KMS-11 (cell line): ENCODE data around the gene RBM26.

Experiments
- H2AFZ ChIP-seq: fragments of 200-600 bp; sonication (generic); 2 replicates; pipeline ENCODE4 v1.6.1; 2016; ENCODE audit warnings: antibody characterized with exemption, mixed run types, low read depth
- H3K27ac ChIP-seq: fragments of 200-600 bp; sonication (generic); 2 replicates; pipeline ENCODE4 v1.6.1; 2016; ENCODE audit warnings: mild to moderate bottlenecking, mixed run types
- H3K27me3 ChIP-seq: fragments of 200-600 bp; sonication (generic); 2 replicates; pipeline ENCODE4 v1.6.1; 2017; ENCODE audit warnings: mild to moderate bottlenecking, low read depth, mixed run types, moderate library complexity; ENCODE audit not compliant: insufficient read depth
- H3K36me3 ChIP-seq: fragments of 200-600 bp; sonication (generic); 2 replicates; pipeline ENCODE4 v1.6.1; 2017; ENCODE audit warnings: mild to moderate bottlenecking, mixed run types; ENCODE audit not compliant: insufficient read depth
- H3K4me1 ChIP-seq: fragments of 200-600 bp; sonication (generic); 2 replicates; pipeline ENCODE4 v1.6.1; 2016; ENCODE audit warnings: mild to moderate bottlenecking, low read depth, mixed run types; ENCODE audit not compliant: poor library complexity, severe bottlenecking
- H3K4me2 ChIP-seq: fragments of 200-600 bp; sonication (generic); 2 replicates; pipeline ENCODE4 v1.7.0; 2016; ENCODE audit warnings: mild to moderate bottlenecking, mixed run types
- H3K4me3 ChIP-seq: fragments of 200-600 bp; sonication (generic); IDR thresholded peaks from 2 replicates; pipeline ENCODE4 v1.6.1; 2017; ENCODE audit warnings: low read depth, low read length, mixed read lengths; ENCODE audit not compliant: insufficient read depth
- H3K79me2 ChIP-seq: fragments of 200-600 bp; sonication (generic); 2 replicates; pipeline ENCODE4 v1.6.1; 2016; ENCODE audit warnings: low read depth, mixed run types; ENCODE audit not compliant: insufficient read depth
- H3K9ac ChIP-seq: fragments of 200-600 bp; sonication (generic); 2 replicates; pipeline ENCODE4 v1.6.1; 2016; ENCODE audit warnings: mild to moderate bottlenecking, mixed run types
- H4K20me1 ChIP-seq: fragments of 200-600 bp; sonication (generic); 2 replicates; pipeline ENCODE4 v1.6.1; 2016; ENCODE audit warnings: mild to moderate bottlenecking, mixed run types; ENCODE audit not compliant: insufficient read depth
- TF ChIP-seq, protein P1 (sequence below): fragments of 200-600 bp; sonication (generic); conservative IDR thresholded peaks from 2 replicates; pipeline ENCODE4 v1.6.1; 2017; ENCODE audit warnings: low read depth, mild to moderate bottlenecking, antibody characterized with exemption, low read length, moderate library complexity, mixed read lengths

The RBM26 gene

GRCh38 chr13:79406597-79406908, 498 bp upstream of the RBM26 start:
- peak overlapping the region; percentile 88 for H3K27ac ChIP-seq
- peaks cover 27% of the 10 kb centered on the region for H3K4me1 ChIP-seq
- no peaks in the 10 kb centered on the region for H4K20me1 ChIP-seq
- H3K36me3 ChIP-seq: no peaks in the 10 kb centered on the region
- H3K79me2 ChIP-seq: peaks cover 51% of the 10 kb centered on the region
- H3K4me3 ChIP-seq: no peak overlapping the region
- peak overlapping the region; percentile 92 for H3K4me2 ChIP-seq
- H3K9ac ChIP-seq: peak overlapping the region; percentile 97
- peak overlapping the region; percentile 48 for H2AFZ ChIP-seq
- TF ChIP-seq, protein P1, sequence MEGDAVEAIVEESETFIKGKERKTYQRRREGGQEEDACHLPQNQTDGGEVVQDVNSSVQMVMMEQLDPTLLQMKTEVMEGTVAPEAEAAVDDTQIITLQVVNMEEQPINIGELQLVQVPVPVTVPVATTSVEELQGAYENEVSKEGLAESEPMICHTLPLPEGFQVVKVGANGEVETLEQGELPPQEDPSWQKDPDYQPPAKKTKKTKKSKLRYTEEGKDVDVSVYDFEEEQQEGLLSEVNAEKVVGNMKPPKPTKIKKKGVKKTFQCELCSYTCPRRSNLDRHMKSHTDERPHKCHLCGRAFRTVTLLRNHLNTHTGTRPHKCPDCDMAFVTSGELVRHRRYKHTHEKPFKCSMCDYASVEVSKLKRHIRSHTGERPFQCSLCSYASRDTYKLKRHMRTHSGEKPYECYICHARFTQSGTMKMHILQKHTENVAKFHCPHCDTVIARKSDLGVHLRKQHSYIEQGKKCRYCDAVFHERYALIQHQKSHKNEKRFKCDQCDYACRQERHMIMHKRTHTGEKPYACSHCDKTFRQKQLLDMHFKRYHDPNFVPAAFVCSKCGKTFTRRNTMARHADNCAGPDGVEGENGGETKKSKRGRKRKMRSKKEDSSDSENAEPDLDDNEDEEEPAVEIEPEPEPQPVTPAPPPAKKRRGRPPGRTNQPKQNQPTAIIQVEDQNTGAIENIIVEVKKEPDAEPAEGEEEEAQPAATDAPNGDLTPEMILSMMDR: no peak
- no peaks in the 10 kb centered on the region for H3K27me3 ChIP-seq

- Histone ChIP-seq H3K27me3 (no peaks in the 10 kb centered on the region), H3K9ac (peak overlapping the region; percentile 97), H3K4me3 (no peak overlapping the region), H3K4me1 (peaks cover 37% of the 10 kb centered on the region), H2AFZ (peak overlapping the region; percentile 48), H4K20me1 (no peaks in the 10 kb centered on the region), H3K79me2 (peaks cover 62% of the 10 kb centered on the region), H3K27ac (peak overlapping the region; percentile 88), H3K4me2 (peak overlapping the region; percentile 89), H3K36me3 (no peaks in the 10 kb centered on the region)
- TF ChIP-seq, protein P1: no peak
Measured at GRCh38 chr13:79405501-79405830, 589 bp downstream of the RBM26 start.

DNA sequence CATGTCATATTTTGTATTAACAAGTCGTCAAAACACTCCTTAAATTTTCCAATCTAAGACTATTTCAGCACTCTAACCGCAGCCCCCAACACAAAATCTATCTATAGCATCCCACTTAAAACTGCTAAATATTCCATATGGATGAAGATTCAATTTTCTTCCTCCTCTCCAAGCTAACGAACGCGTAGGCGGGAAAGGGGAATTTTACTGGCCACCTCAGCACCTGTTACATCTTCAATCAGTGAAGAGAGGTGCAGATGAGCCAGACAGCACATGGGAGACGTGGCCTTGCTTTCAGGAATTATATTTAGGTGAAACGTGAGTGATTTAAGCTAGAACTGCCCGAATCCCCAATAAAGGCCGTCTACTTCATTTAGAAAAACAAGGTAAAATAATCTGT, 1.1 kb downstream of the RBM26 start:
- Histone ChIP-seq H3K4me3 (no peak overlapping the region), H3K27me3 (no peaks in the 10 kb centered on the region), H3K79me2 (peaks cover 66% of the 10 kb centered on the region), H3K9ac (peak overlapping the region; percentile 97), H2AFZ (peak overlapping the region; percentile 48; the same call in 1 of the 2 replicates), H3K4me1 (peaks cover 40% of the 10 kb centered on the region), H3K36me3 (no peaks in the 10 kb centered on the region), H4K20me1 (no peaks in the 10 kb centered on the region), H3K27ac (peak overlapping the region; percentile 88), H3K4me2 (peak overlapping the region; percentile 89)
- TF ChIP-seq, protein P1: no peak

DNA sequence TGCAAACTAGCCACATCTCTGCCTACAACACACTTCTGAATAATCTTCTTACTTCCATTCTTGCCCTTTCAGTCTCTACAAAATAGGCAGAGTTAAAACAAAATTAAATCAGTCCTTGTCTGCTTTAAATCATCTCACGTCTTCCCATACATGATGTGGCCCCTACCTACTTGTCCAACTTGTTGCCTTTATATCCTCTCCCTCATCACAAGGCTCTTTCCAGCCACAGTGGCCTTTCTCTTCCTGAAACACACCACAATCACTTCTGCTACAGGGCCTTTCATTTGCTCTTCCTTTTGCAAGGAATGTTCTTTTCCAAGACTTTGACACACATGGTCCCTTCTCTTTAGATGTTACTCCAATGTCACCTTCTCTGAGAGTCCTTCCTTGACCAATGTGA, 1.7 kb downstream of the RBM26 start:
- no peak overlapping the region for H3K4me3 ChIP-seq
- H3K9ac ChIP-seq: peak overlapping the region; percentile 97; the same call in 1 of the 2 replicates
- H3K4me2 ChIP-seq: peak overlapping the region; percentile 89
- H3K4me1 ChIP-seq: peaks cover 45% of the 10 kb centered on the region
- no peaks in the 10 kb centered on the region for H3K36me3 ChIP-seq
- no peaks in the 10 kb centered on the region for H3K27me3 ChIP-seq
- peak overlapping the region; percentile 88 for H3K27ac ChIP-seq
- H2AFZ ChIP-seq: no peak overlapping the region
- no peaks in the 10 kb centered on the region for H4K20me1 ChIP-seq
- H3K79me2 ChIP-seq: peaks cover 73% of the 10 kb centered on the region
- TF ChIP-seq, protein P1: no peak
